Esophagus muscularis mucosa (tissue), 3 donors: ENCODE data around the gene FAHD2A.

Experiments
- POLR2AphosphoS5 ChIP-seq, 2 donors: sonication (generic); formaldehyde crosslinking; IDR thresholded peaks; one replicate each; pipeline ENCODE4 v1.6.1; 2017; ENCODE audit warnings: antibody characterized with exemption in 2 of 2
- TF ChIP-seq, protein P1 (sequence below), 3 experiments: fragments of 200-600 bp in 2 of 3; fragments of 450-650 bp in 1 of 3; sonication (generic) in 2 of 3; IDR thresholded peaks; one replicate each; pipeline ENCODE4 v1.5.1; 2017 to 2019; ENCODE audit warnings: antibody characterized with exemption in 3 of 3, mild to moderate bottlenecking in 2 of 3, moderate library complexity in 1 of 3

DNA sequence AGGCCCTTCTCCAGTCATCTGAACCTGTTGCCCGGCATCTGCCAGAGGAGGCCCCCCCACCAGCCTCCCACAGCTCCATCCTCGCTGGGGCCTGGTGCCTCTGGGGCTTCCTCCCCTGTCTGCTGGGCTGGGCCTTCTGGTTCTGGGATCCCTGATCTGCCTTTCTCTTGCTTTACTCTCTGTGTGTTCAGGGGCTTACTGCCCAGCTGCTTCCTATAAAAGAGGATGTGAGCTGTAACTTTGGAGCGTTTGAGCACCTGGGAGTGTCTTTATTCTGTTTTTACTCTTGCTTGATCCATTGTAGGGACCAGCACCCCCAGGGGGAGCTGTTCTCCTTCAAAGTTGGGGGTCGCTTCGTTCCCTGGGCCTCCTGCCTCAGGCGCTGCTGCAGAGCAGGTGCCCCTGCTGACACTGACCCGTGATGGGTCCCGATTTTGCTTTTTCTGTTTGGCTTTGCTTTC is 23.1 kb upstream of the FAHD2A start:
- TF ChIP-seq, protein P1, sequence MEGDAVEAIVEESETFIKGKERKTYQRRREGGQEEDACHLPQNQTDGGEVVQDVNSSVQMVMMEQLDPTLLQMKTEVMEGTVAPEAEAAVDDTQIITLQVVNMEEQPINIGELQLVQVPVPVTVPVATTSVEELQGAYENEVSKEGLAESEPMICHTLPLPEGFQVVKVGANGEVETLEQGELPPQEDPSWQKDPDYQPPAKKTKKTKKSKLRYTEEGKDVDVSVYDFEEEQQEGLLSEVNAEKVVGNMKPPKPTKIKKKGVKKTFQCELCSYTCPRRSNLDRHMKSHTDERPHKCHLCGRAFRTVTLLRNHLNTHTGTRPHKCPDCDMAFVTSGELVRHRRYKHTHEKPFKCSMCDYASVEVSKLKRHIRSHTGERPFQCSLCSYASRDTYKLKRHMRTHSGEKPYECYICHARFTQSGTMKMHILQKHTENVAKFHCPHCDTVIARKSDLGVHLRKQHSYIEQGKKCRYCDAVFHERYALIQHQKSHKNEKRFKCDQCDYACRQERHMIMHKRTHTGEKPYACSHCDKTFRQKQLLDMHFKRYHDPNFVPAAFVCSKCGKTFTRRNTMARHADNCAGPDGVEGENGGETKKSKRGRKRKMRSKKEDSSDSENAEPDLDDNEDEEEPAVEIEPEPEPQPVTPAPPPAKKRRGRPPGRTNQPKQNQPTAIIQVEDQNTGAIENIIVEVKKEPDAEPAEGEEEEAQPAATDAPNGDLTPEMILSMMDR (IDR thresholded peaks at IDR 0.05): no peak
- no peak for TF ChIP-seq POLR2AphosphoS5 (IDR thresholded peaks at IDR 0.05)
